Keratinocyte (primary cell): ENCODE results near the gene DNAJB5.

Experiments
- EZH2 ChIP-seq: IDR thresholded peaks from one replicate; pipeline ENCODE4 v1.6.1; 2012; ENCODE audit warnings: inconsistent platforms, mild to moderate bottlenecking, low read length, moderate library complexity
- TF ChIP-seq, protein P1 (sequence below), 3 experiments: IDR thresholded peaks in 1 of 3; conservative IDR thresholded peaks in 1 of 3; optimal IDR thresholded peaks in 1 of 3; 2 replicates in 2 of 3; 3 replicates in 1 of 3; pipeline versions ENCODE3 to v1.5.1; 2011; ENCODE audit warnings: low read length in 3 of 3, mild to moderate bottlenecking in 3 of 3, moderate library complexity in 2 of 3, control low read depth in 1 of 3, inconsistent platforms in 1 of 3; ENCODE audit not compliant: insufficient read depth in 2 of 3; ENCODE audit errors: extremely low read depth in 1 of 3

DNA sequence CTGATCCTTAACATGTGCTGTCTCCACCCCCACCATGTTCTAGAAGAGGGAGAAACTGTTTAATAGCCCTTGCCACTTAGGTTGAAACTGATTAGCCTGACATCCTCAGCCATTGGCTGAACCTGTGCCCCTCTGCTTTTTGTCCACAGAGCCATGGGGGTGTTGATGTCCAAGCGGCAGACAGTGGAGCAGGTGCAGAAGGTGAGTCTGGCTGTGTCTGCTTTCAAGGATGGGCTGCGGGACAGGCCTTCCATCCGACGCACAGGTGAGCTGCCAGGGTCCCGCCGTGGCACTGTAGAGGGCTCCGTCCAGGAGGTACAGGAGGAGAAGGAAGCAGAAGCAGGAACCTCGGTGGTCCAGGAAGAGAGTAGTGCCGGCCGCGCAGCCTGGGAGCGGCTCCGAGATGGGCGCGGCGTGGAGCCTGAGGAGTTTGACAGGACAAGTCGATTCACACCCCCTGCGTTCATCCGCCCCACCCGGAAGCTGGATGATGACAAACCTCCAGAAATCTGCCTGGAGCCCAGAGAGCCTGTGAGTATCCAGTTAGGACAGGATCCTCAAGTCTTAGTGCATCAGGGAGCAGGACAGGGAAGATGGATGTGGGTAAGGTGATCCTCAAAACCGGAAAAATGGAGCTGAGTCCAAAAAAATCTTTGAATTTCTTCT lies 18.3 kb upstream of the DNAJB5 start:
- no peak for TF ChIP-seq EZH2
- TF ChIP-seq, protein P1, sequence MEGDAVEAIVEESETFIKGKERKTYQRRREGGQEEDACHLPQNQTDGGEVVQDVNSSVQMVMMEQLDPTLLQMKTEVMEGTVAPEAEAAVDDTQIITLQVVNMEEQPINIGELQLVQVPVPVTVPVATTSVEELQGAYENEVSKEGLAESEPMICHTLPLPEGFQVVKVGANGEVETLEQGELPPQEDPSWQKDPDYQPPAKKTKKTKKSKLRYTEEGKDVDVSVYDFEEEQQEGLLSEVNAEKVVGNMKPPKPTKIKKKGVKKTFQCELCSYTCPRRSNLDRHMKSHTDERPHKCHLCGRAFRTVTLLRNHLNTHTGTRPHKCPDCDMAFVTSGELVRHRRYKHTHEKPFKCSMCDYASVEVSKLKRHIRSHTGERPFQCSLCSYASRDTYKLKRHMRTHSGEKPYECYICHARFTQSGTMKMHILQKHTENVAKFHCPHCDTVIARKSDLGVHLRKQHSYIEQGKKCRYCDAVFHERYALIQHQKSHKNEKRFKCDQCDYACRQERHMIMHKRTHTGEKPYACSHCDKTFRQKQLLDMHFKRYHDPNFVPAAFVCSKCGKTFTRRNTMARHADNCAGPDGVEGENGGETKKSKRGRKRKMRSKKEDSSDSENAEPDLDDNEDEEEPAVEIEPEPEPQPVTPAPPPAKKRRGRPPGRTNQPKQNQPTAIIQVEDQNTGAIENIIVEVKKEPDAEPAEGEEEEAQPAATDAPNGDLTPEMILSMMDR (optimal IDR thresholded peaks at IDR 0.05 in 1 of 3, IDR thresholded peaks at IDR 0.05 in 1 of 3, conservative IDR thresholded peaks at IDR 0.05 in 1 of 3; ENCODE audit: extremely low read depth in 1 of 3, insufficient read depth in 2 of 3, low read length in 3 of 3), result no peak
